Measurements from ENCODE around the gene SAMD4A.

DNA sequence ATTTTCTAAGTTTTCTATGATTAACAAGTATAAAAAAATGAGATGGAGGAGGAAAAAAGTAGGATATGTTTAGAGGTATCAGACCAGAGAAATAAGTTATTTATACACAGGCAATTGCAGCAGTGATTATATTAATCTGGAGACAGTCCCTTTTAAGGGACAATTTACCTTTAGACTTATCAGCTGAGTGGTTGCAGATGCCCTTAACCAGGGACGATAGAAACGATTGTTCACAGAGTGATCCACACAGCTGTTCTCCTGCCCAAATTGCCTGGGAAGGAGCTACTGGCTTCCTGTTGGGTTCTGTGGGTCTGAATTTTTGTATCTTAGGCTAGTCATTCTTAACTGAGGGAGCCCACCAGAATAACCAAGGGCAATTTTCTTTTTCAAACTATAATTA is 269.3 kb downstream of the SAMD4A start:
- TF ChIP-seq, protein P1, sequence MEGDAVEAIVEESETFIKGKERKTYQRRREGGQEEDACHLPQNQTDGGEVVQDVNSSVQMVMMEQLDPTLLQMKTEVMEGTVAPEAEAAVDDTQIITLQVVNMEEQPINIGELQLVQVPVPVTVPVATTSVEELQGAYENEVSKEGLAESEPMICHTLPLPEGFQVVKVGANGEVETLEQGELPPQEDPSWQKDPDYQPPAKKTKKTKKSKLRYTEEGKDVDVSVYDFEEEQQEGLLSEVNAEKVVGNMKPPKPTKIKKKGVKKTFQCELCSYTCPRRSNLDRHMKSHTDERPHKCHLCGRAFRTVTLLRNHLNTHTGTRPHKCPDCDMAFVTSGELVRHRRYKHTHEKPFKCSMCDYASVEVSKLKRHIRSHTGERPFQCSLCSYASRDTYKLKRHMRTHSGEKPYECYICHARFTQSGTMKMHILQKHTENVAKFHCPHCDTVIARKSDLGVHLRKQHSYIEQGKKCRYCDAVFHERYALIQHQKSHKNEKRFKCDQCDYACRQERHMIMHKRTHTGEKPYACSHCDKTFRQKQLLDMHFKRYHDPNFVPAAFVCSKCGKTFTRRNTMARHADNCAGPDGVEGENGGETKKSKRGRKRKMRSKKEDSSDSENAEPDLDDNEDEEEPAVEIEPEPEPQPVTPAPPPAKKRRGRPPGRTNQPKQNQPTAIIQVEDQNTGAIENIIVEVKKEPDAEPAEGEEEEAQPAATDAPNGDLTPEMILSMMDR (IDR thresholded peaks at IDR 0.05): no peak
- TF ChIP-seq POLR2A (IDR thresholded peaks at IDR 0.05): no peak
